Neural progenitor cell (in vitro differentiated cells): ENCODE measurements around the gene SPTBN1. TPM values are rescaled to one million over a fixed set of nuclear protein-coding genes. Genes with fewer than 3 reads are reported as not detected.

Source experiments
- DNase-seq: peaks from one replicate; pipeline ENCODE4 v3.0.0-alpha.2; 2016; ENCODE audit warnings: low spot score
- H2AFZ ChIP-seq: fragments of 200-600 bp; sonication (generic); replicated peaks from 2 replicates; pipeline ENCODE4 v1.6.1; 2016; ENCODE audit warnings: antibody characterized with exemption
- H3F3A ChIP-seq: fragments of 200-600 bp; sonication (generic); 2 replicates; pipeline ENCODE4 v1.6.1; 2016; ENCODE audit warnings: antibody characterized with exemption, low read depth
- H3K27ac ChIP-seq: fragments of 200-600 bp; sonication (generic); 2 replicates; pipeline ENCODE4 v1.5.1; 2016; ENCODE audit warnings: mild to moderate bottlenecking
- H3K27me3 ChIP-seq: fragments of 200-600 bp; sonication (generic); 2 replicates; pipeline ENCODE4 v1.6.1; 2016; ENCODE audit warnings: mild to moderate bottlenecking, moderate library complexity
- H3K36me3 ChIP-seq: fragments of 200-600 bp; sonication (generic); 2 replicates; pipeline ENCODE4 v1.5.1; 2016
- H3K4me1 ChIP-seq: fragments of 200-600 bp; sonication (generic); 2 replicates; pipeline ENCODE4 v1.6.1; 2016; ENCODE audit warnings: mixed run types
- H3K4me2 ChIP-seq: fragments of 200-600 bp; sonication (generic); 2 replicates; pipeline ENCODE4 v1.6.1; 2016
- H3K4me3 ChIP-seq: fragments of 200-600 bp; sonication (generic); 2 replicates; pipeline ENCODE4 v1.5.1; 2016
- H3K79me2 ChIP-seq: fragments of 200-600 bp; sonication (generic); 2 replicates; pipeline ENCODE4 v1.6.1; 2016; ENCODE audit warnings: low read depth
- H3K9ac ChIP-seq: fragments of 200-600 bp; sonication (generic); 2 replicates; pipeline ENCODE4 v1.6.1; 2016
- H3K9me3 ChIP-seq: fragments of 200-600 bp; sonication (generic); 2 replicates; pipeline ENCODE4 v1.5.1; 2016; ENCODE audit warnings: low read depth
- H4K20me1 ChIP-seq: fragments of 200-600 bp; sonication (generic); 2 replicates; pipeline ENCODE4 v1.6.1; 2016; ENCODE audit warnings: low read depth
- H3K27ac Mint-ChIP-seq: 3 replicates; pipeline ENCODE4 v1.8.0; 2021; ENCODE audit warnings: mixed read lengths
- H3K27me3 Mint-ChIP-seq: 2 replicates; pipeline ENCODE4 v1.8.0; 2022; ENCODE audit warnings: low read depth, mild to moderate bottlenecking, inconsistent platforms, moderate library complexity, mixed read lengths; ENCODE audit not compliant: insufficient read depth
- H3K36me3 Mint-ChIP-seq: 3 replicates; pipeline ENCODE4 v1.8.0; 2021; ENCODE audit warnings: mixed read lengths
- H3K4me1 Mint-ChIP-seq: 3 replicates; pipeline ENCODE4 v1.8.0; 2021; ENCODE audit warnings: mixed read lengths
- H3K4me3 Mint-ChIP-seq: 3 replicates; pipeline ENCODE4 v1.8.0; 2021; ENCODE audit warnings: mild to moderate bottlenecking, moderate library complexity, mixed read lengths
- H3K9me3 Mint-ChIP-seq: 3 replicates; pipeline ENCODE4 v1.8.0; 2020; ENCODE audit warnings: mixed read lengths
- EZH2 ChIP-seq: fragments of 200-600 bp; sonication (generic); IDR thresholded peaks from 2 replicates; pipeline ENCODE4 v1.6.1; 2017; ENCODE audit warnings: antibody characterized with exemption, mild to moderate bottlenecking, moderate library complexity
- EZH2phosphoT487 ChIP-seq: fragments of 200-600 bp; sonication (generic); IDR thresholded peaks from 2 replicates; pipeline ENCODE4 v1.6.1; 2017; ENCODE audit warnings: antibody characterized with exemption
- total RNA-seq: library from RNA; depleted of rRNA; stranded (reverse); fragments of >200 nt; gene quantifications from 2 replicates; pipeline ENCODE4 v1.2.3, GENCODE V29; 2015; ENCODE audit warnings: low replicate concordance
- TF ChIP-seq, protein P1 (sequence below): fragments of 200-600 bp; sonication (generic); IDR thresholded peaks from 2 replicates; pipeline ENCODE4 v1.5.1; 2017; ENCODE audit warnings: antibody characterized with exemption, mild to moderate bottlenecking

The SPTBN1 gene
- total RNA-seq, 1 donor from 2014 or later = 94.2 TPM

DNA sequence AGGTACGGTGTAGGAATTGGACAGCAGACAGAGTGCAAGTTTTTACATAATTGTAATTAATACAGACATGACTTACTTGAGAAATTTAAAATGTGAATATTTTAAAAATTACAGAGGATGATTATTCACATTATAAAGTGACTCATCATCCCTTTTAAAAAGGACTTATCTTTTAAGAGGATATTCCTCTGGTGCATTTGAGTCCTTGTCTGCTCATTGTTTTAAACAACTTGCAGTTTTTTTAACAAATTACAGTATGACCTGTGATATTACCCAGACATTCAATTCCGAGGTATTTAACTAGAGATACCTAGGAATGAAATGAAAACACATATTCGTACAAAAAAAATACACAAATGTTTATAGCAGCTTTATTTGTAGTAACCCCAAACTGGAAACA lies 38.0 kb downstream of the SPTBN1 start:
- H3K9ac ChIP-seq = no peak overlapping the region
- H3K27me3 ChIP-seq = no peaks in the 10 kb centered on the region
- no peaks in the 10 kb centered on the region for H4K20me1 ChIP-seq
- H3K4me1 ChIP-seq = no peaks in the 10 kb centered on the region
- H3K27me3 Mint-ChIP-seq = peaks cover 3% of the 10 kb centered on the region
- H3K27ac Mint-ChIP-seq = no peak overlapping the region
- no peaks in the 10 kb centered on the region for H3F3A ChIP-seq
- H3K9me3 ChIP-seq = no peaks in the 10 kb centered on the region
- H3K79me2 ChIP-seq = no peaks in the 10 kb centered on the region
- no peak overlapping the region for H3K4me2 ChIP-seq
- H3K9me3 Mint-ChIP-seq = no peaks in the 10 kb centered on the region
- H3K4me3 ChIP-seq = no peak overlapping the region
- H2AFZ ChIP-seq = no peak overlapping the region
- DNase-seq = no peak
- H3K4me3 Mint-ChIP-seq = no peak overlapping the region
- no peak for TF ChIP-seq EZH2
- TF ChIP-seq, protein P1, sequence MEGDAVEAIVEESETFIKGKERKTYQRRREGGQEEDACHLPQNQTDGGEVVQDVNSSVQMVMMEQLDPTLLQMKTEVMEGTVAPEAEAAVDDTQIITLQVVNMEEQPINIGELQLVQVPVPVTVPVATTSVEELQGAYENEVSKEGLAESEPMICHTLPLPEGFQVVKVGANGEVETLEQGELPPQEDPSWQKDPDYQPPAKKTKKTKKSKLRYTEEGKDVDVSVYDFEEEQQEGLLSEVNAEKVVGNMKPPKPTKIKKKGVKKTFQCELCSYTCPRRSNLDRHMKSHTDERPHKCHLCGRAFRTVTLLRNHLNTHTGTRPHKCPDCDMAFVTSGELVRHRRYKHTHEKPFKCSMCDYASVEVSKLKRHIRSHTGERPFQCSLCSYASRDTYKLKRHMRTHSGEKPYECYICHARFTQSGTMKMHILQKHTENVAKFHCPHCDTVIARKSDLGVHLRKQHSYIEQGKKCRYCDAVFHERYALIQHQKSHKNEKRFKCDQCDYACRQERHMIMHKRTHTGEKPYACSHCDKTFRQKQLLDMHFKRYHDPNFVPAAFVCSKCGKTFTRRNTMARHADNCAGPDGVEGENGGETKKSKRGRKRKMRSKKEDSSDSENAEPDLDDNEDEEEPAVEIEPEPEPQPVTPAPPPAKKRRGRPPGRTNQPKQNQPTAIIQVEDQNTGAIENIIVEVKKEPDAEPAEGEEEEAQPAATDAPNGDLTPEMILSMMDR = no peak
- H3K4me1 Mint-ChIP-seq = peaks cover 8% of the 10 kb centered on the region
- H3K36me3 Mint-ChIP-seq = no peaks in the 10 kb centered on the region
- H3K27ac ChIP-seq = no peak overlapping the region
- no peaks in the 10 kb centered on the region for H3K36me3 ChIP-seq

GRCh38 chr2:54496920-54497319 lies 40.8 kb downstream of the SPTBN1 start:
- Histone ChIP-seq H3K36me3 (no peaks in the 10 kb centered on the region), H3F3A (no peaks in the 10 kb centered on the region), H3K79me2 (no peaks in the 10 kb centered on the region), H3K4me3 (no peak overlapping the region), H3K4me1 (no peaks in the 10 kb centered on the region), H2AFZ (no peak overlapping the region), H3K9me3 (no peaks in the 10 kb centered on the region), H3K4me2 (no peak overlapping the region), H3K27me3 (no peaks in the 10 kb centered on the region), H3K9ac (no peak overlapping the region), H4K20me1 (no peaks in the 10 kb centered on the region), H3K27ac (no peak overlapping the region)
- H3K4me1 Mint-ChIP-seq = peaks cover 8% of the 10 kb centered on the region
- no peak for DNase-seq
- no peak overlapping the region for H3K4me3 Mint-ChIP-seq
- H3K27me3 Mint-ChIP-seq = peaks cover 8% of the 10 kb centered on the region
- no peak overlapping the region for H3K27ac Mint-ChIP-seq
- no peaks in the 10 kb centered on the region for H3K36me3 Mint-ChIP-seq
- H3K9me3 Mint-ChIP-seq = no peaks in the 10 kb centered on the region
- no peak for TF ChIP-seq EZH2phosphoT487
- TF ChIP-seq, protein P1 = no peak
- no peak for TF ChIP-seq EZH2

DNA sequence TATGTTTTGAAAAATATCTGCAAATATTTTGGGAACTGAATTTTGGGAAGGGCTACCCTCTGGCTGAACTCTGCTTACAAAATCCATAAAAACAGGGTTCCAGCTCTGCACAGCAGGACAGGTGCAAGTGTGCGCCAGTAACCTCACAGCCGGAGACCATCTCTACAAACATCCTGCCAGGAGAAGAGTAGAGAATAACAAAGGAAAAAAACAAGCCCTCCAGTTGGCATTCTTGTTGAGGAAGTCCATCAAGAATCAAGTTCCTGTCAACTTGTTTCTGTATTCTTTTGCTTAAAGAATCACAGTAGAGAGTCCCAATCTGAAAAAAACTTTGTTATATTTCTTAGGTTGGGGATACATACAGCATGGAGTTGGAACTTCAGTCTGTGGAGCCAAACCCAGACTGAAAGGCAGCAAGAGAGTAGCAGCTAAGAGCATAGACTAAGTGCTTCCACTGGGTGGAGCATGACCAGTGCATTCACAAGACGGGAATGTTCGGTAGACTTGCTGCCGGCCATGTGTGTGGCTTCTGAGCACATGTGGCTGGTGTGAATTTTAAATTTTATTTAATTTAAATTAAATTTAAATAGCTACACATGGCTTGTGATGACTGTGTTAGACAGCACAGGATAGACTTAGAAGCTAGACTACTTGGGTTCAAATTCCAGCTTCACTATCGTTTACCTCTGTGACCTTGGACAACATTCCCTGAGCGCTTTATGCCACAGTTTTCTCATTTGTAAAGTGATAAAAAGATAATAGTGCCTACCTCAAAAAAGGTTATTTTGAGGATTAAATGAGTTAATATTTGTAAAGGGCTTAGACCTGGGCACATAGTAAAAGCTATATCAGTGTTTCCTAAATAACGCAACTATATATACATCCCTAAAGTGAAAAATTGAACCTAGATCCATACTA lies 41.9 kb downstream of the SPTBN1 start:
- H3K9ac ChIP-seq = no peak overlapping the region
- no peak overlapping the region for H3K27ac Mint-ChIP-seq

More for the DNA sequence above, 41.9 kb downstream of the SPTBN1 start:
- Histone ChIP-seq H3K79me2 (no peaks in the 10 kb centered on the region), H3K27me3 (no peaks in the 10 kb centered on the region), H4K20me1 (no peaks in the 10 kb centered on the region), H3K4me3 (no peak overlapping the region), H3K36me3 (no peaks in the 10 kb centered on the region), H2AFZ (no peak overlapping the region), H3K9me3 (no peaks in the 10 kb centered on the region), H3K4me1 (peaks cover 3% of the 10 kb centered on the region), H3K27ac (no peak overlapping the region), H3K4me2 (no peak overlapping the region), H3F3A (no peaks in the 10 kb centered on the region)
- Mint-ChIP-seq H3K4me1 (peaks cover 5% of the 10 kb centered on the region), H3K36me3 (no peaks in the 10 kb centered on the region), H3K4me3 (no peak overlapping the region), H3K9me3 (no peaks in the 10 kb centered on the region), H3K27me3 (peaks cover 8% of the 10 kb centered on the region)
- TF ChIP-seq EZH2 = no peak
- TF ChIP-seq, protein P1 = peak; percentile 29
- peak; percentile 35 for DNase-seq
